Gastrocnemius medialis (tissue), 4 donors: ENCODE measurements around the gene ME2.

Experiments
- POLR2A ChIP-seq, 2 donors: fragments of 450-650 bp; IDR thresholded peaks; one replicate each; pipeline ENCODE4 v1.6.1; 2017; ENCODE audit warnings: antibody characterized with exemption in 2 of 2, mild to moderate bottlenecking in 2 of 2, moderate library complexity in 2 of 2
- TF ChIP-seq, protein P1 (sequence below), 5 experiments: fragments of 450-650 bp in 3 of 5; fragments of 200-600 bp in 2 of 5; sonication (generic) in 2 of 5; IDR thresholded peaks in 4 of 5; conservative IDR thresholded peaks in 1 of 5; 1 replicate in 4 of 5; 2 replicates in 1 of 5; pipeline ENCODE4 v1.5.1; 2016 to 2019; ENCODE audit warnings: antibody characterized with exemption in 5 of 5, mild to moderate bottlenecking in 3 of 5, moderate library complexity in 3 of 5

- TF ChIP-seq, protein P1, sequence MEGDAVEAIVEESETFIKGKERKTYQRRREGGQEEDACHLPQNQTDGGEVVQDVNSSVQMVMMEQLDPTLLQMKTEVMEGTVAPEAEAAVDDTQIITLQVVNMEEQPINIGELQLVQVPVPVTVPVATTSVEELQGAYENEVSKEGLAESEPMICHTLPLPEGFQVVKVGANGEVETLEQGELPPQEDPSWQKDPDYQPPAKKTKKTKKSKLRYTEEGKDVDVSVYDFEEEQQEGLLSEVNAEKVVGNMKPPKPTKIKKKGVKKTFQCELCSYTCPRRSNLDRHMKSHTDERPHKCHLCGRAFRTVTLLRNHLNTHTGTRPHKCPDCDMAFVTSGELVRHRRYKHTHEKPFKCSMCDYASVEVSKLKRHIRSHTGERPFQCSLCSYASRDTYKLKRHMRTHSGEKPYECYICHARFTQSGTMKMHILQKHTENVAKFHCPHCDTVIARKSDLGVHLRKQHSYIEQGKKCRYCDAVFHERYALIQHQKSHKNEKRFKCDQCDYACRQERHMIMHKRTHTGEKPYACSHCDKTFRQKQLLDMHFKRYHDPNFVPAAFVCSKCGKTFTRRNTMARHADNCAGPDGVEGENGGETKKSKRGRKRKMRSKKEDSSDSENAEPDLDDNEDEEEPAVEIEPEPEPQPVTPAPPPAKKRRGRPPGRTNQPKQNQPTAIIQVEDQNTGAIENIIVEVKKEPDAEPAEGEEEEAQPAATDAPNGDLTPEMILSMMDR (IDR thresholded peaks at IDR 0.05 in 4 of 5, conservative IDR thresholded peaks at IDR 0.05 in 1 of 5): no peak
- TF ChIP-seq POLR2A (IDR thresholded peaks at IDR 0.05): no peak
Measured at GRCh38 chr18:50938912-50939311, 60.0 kb downstream of the ME2 start.
